Measurements from ENCODE around the gene BAZ1A. TPM values are rescaled to one million over a fixed set of nuclear protein-coding genes. Genes with fewer than 3 reads are reported as not detected.

The BAZ1A gene
- total and polyA plus RNA-seq, 2 donors (not counting 1 experiment from before 2014, with no cell fraction given) = 18.8 to 36.8 TPM

DNA sequence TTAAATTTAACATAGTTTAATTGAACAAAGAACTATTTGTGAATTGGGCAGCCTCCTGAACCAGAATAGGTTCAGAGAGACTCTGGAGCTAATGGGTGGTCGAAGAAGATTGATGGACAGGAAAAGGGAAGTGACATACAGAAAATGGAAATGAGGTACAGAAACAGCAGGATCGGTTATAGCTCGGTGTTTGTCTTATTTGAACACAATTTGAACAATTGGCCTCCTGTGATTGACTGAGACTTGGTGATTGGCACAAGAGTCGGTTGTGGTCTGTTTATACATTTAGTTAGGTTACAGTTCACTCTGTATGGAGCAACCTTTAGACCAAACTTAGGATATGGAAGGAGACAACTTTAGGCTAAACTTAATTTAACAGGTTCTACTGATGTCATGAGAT lies 142.4 kb downstream of the BAZ1A start:
- WGBS (ENCODE audit: insufficient coverage) = 62% methylated on average over 3 of the region's 4 CpGs
- H3K4me1 Mint-ChIP-seq = no peaks in the 10 kb centered on the region
- Histone ChIP-seq H3K27me3 (replicated peaks in 1 of 4; ENCODE audit: control extremely low read depth in 1 of 4, control insufficient read depth in 3 of 4, insufficient read depth in 4 of 4, low read length in 3 of 4) (no peaks in the 10 kb centered on the region), H3K27ac (ENCODE audit: low read length in 2 of 2) (no peak overlapping the region), H3K4me3 (ENCODE audit: control extremely low read depth in 1 of 5, extremely low read depth in 1 of 5, insufficient read depth in 1 of 5, low read depth in 2 of 5, low read length in 4 of 5) (no peak overlapping the region), H3K9ac (ENCODE audit: low read length) (no peak overlapping the region), H2AFZ (ENCODE audit: insufficient read depth, low read depth, low read length, poor library complexity, severe bottlenecking) (no peak overlapping the region), H3K9me3 (ENCODE audit: control extremely low read depth in 1 of 3, control insufficient read depth in 2 of 3, insufficient read depth in 1 of 3, low read length in 2 of 3) (no peaks in the 10 kb centered on the region), H3K79me2 (ENCODE audit: control insufficient read depth, insufficient read depth, low read length) (no peaks in the 10 kb centered on the region), H4K20me1 (ENCODE audit: control insufficient read depth, insufficient read depth, low read length, poor library complexity, severe bottlenecking) (no peaks in the 10 kb centered on the region), H3K36me3 (replicated peaks in 1 of 2; ENCODE audit: control extremely low read depth in 1 of 2, control insufficient read depth in 1 of 2, extremely low read depth in 1 of 2, insufficient read depth in 2 of 2, low read length in 1 of 2) (no peaks in the 10 kb centered on the region), H3K4me1 (ENCODE audit: control insufficient read depth in 2 of 2, insufficient read depth in 2 of 2, low read length in 2 of 2) (no peaks in the 10 kb centered on the region), H3K4me2 (replicated peaks; ENCODE audit: low read depth, low read length, poor library complexity, severe bottlenecking) (no peak overlapping the region)
- no peak overlapping the region for H3K27ac Mint-ChIP-seq
- ChIA-PET POLR2A (no interaction called here), CTCF (interaction anchor here (0.6 to 1.7 kb wide), 4 partner anchors 8 to 82 kb away, joined by 3 to 15 read pairs (median 4); no protein-coding TSS in a partner anchor)
- no peak for ATAC-seq (ENCODE audit: low read depth)
- TF ChIP-seq, protein P1, sequence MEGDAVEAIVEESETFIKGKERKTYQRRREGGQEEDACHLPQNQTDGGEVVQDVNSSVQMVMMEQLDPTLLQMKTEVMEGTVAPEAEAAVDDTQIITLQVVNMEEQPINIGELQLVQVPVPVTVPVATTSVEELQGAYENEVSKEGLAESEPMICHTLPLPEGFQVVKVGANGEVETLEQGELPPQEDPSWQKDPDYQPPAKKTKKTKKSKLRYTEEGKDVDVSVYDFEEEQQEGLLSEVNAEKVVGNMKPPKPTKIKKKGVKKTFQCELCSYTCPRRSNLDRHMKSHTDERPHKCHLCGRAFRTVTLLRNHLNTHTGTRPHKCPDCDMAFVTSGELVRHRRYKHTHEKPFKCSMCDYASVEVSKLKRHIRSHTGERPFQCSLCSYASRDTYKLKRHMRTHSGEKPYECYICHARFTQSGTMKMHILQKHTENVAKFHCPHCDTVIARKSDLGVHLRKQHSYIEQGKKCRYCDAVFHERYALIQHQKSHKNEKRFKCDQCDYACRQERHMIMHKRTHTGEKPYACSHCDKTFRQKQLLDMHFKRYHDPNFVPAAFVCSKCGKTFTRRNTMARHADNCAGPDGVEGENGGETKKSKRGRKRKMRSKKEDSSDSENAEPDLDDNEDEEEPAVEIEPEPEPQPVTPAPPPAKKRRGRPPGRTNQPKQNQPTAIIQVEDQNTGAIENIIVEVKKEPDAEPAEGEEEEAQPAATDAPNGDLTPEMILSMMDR (IDR thresholded peaks at IDR 0.05) = no peak
- no peak for TF ChIP-seq EZH2 (IDR thresholded peaks at IDR 0.05; ENCODE audit: borderline replicate concordance, insufficient read depth, low read depth, low read length, poor library complexity, severe bottlenecking)
- intact Hi-C loops (cut with micrococcal nuclease) = no loop called here
- no peaks in the 10 kb centered on the region for H3K27me3 Mint-ChIP-seq
- no peak overlapping the region for H3K4me3 Mint-ChIP-seq
- no peaks in the 10 kb centered on the region for H3K9me3 Mint-ChIP-seq (ENCODE audit: insufficient read depth)
- DNase-seq = no peak

DNA sequence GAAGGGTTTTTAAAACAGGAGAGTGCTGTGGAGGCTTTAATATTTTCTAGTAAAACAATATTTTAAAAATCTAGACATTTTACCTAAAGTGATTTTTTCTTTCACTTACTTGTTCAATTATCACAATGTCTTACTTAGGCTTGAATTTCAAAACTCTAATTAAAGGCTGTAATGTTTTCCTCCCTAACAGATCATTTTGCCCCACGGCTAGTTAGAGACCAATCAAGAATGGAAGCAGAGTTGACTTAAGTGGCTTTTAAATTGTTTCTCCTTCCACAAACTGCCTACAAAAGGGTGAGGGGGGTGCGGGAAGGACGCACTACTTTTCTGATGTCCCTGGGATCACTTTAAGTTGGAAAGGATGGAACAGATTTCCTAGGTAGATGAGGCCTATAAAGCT lies 151.3 kb downstream of the BAZ1A start:
- Histone ChIP-seq H2AFZ (ENCODE audit: insufficient read depth, low read depth, low read length, poor library complexity, severe bottlenecking) (no peak overlapping the region), H3K36me3 (replicated peaks in 1 of 2; ENCODE audit: control extremely low read depth in 1 of 2, control insufficient read depth in 1 of 2, extremely low read depth in 1 of 2, insufficient read depth in 2 of 2, low read length in 1 of 2) (no peaks in the 10 kb centered on the region), H3K9me3 (ENCODE audit: control extremely low read depth in 1 of 3, control insufficient read depth in 2 of 3, insufficient read depth in 1 of 3, low read length in 2 of 3) (no peaks in the 10 kb centered on the region), H3K79me2 (ENCODE audit: control insufficient read depth, insufficient read depth, low read length) (no peaks in the 10 kb centered on the region), H3K4me1 (ENCODE audit: control insufficient read depth in 2 of 2, insufficient read depth in 2 of 2, low read length in 2 of 2) (peaks cover 0 to 5% of the 10 kb centered on the region in 2 donors), H3K4me3 (ENCODE audit: control extremely low read depth in 1 of 5, extremely low read depth in 1 of 5, insufficient read depth in 1 of 5, low read depth in 2 of 5, low read length in 4 of 5) (no peak overlapping the region), H3K27me3 (replicated peaks in 1 of 4; ENCODE audit: control extremely low read depth in 1 of 4, control insufficient read depth in 3 of 4, insufficient read depth in 4 of 4, low read length in 3 of 4) (no peaks in the 10 kb centered on the region), H4K20me1 (ENCODE audit: control insufficient read depth, insufficient read depth, low read length, poor library complexity, severe bottlenecking) (no peaks in the 10 kb centered on the region), H3K27ac (ENCODE audit: low read length in 2 of 2) (no peak overlapping the region), H3K9ac (ENCODE audit: low read length) (no peak overlapping the region), H3K4me2 (replicated peaks; ENCODE audit: low read depth, low read length, poor library complexity, severe bottlenecking) (no peak overlapping the region)
- intact Hi-C loops (cut with micrococcal nuclease) = loop anchor here (1.0 kb wide), 2 partner anchors 10 to 52 kb away; partner anchors contain the start of gene CFL2
- no peak overlapping the region for H3K4me3 Mint-ChIP-seq
- peaks cover 5% of the 10 kb centered on the region for H3K4me1 Mint-ChIP-seq
- ChIA-PET CTCF (interaction anchor here (0.8 to 5.7 kb wide), 10 partner anchors 9 to 256 kb away, joined by 3 to 157 read pairs (median 4); partner anchors contain the start of gene CFL2), POLR2A (no interaction called here)
- no peak overlapping the region for H3K27ac Mint-ChIP-seq
- ATAC-seq (ENCODE audit: low read depth) (no peak), DNase-seq (no peak)
- no peaks in the 10 kb centered on the region for H3K27me3 Mint-ChIP-seq
- TF ChIP-seq, protein P1 (IDR thresholded peaks at IDR 0.05) = no peak
- no peak for TF ChIP-seq EZH2 (IDR thresholded peaks at IDR 0.05; ENCODE audit: borderline replicate concordance, insufficient read depth, low read depth, low read length, poor library complexity, severe bottlenecking)
- H3K9me3 Mint-ChIP-seq (ENCODE audit: insufficient read depth) = no peaks in the 10 kb centered on the region
- no CpG with 5 or more reads among the region's 3 CpGs for WGBS (ENCODE audit: insufficient coverage)
